ENCODE data around the gene KHK. TPM values are rescaled to one million over a fixed set of nuclear protein-coding genes. Genes with fewer than 3 reads are reported as not detected.

The KHK gene
- total and polyA plus RNA-seq, 2 of the 8 experiments (the other 6 are each of a cell fraction or from before 2014, with no cell fraction given) = 11.0 to 17.7 TPM

DNA sequence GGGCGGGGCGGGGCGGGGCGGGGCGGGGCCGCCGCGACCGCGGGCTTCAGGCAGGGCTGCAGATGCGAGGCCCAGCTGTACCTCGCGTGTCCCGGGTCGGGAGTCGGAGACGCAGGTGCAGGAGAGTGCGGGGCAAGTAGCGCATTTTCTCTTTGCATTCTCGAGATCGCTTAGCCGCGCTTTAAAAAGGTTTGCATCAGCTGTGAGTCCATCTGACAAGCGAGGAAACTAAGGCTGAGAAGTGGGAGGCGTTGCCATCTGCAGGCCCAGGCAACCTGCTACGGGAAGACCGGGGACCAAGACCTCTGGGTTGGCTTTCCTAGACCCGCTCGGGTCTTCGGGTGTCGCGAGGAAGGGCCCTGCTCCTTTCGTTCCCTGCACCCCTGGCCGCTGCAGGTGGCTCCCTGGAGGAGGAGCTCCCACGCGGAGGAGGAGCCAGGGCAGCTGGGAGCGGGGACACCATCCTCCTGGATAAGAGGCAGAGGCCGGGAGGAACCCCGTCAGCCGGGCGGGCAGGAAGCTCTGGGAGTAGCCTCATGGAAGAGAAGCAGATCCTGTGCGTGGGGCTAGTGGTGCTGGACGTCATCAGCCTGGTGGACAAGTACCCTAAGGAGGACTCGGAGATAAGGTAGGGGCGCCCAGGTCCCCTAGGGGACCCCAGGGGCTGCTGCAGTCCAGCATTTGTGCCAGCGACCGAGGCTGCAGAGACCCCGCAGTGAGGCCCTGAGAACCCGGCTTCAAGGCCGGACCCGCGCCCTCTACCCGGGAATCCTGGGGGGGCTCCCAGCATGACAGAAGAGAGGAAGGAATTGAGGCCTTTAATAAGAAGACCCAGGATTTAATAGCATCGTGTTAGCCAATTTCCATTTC lies at the start of gene KHK (continued):
- TF ChIP-seq JUN (IDR thresholded peaks at IDR 0.05; ENCODE audit: low read depth, low read length) = no peak
- TF ChIP-seq SRF (IDR thresholded peaks at IDR 0.05; ENCODE audit: low read depth, low read length) = no peak
- TF ChIP-seq EP300 (IDR thresholded peaks at IDR 0.05; ENCODE audit: borderline replicate concordance in 1 of 2, low read depth in 2 of 2, low read length in 2 of 2) = no peak
- no peak for TF ChIP-seq NRF1 (IDR thresholded peaks at IDR 0.05; ENCODE audit: low read depth, low read length)
- TF ChIP-seq RXRA (IDR thresholded peaks at IDR 0.05; ENCODE audit: insufficient read depth, low read depth, low read length) = no peak
- 0 out of 2 replicates have a peak, but pooled peaks have one; percentile 67 for TF ChIP-seq RBBP5 (IDR thresholded peaks at IDR 0.05; ENCODE audit: borderline replicate concordance, low read depth, low read length)
- no peak for TF ChIP-seq FOSL1 (IDR thresholded peaks at IDR 0.05; ENCODE audit: insufficient read depth, low read depth, low read length)
- 0 out of 2 replicates have a peak, but pooled peaks have one; percentile 26 for TF ChIP-seq TAF1 (IDR thresholded peaks at IDR 0.05; ENCODE audit: low read depth, low read length)
